Activated CD8-positive, alpha-beta memory T cell treated with anti-CD3 and anti-CD28 coated beads for 4 hours (primary cell): ENCODE data around the gene ADM2.
A peak's percentile ranks its signal among the peaks of the same experiment; 100 is the strongest.
"Not testable (repeated sequence)": the region's sequence is repeated elsewhere in the genome, so short reads cannot be mapped to it uniquely, and the experiment has no call there.

ENCODE experiments used
- DNase-seq, 2 donors: peaks; one replicate each; pipeline ENCODE4 v3.0.0-alpha.2; 2020; ENCODE audit warnings: low read depth in 2 of 2

The ADM2 gene

GRCh38 chr22:50524676-50525103 lies 43.3 kb downstream of the ADM2 start:
- no peak for DNase-seq

- DNase-seq: peak; percentile 95 to 97
Measured at GRCh38 chr22:50525104-50525857, 43.9 kb downstream of the ADM2 start, which contains the start of gene SCO2. TSS of gene SCO2 (minus strand) at chr22:50525598. CDS start at chr22:50524411, 1,187 bp downstream.

GRCh38 chr22:50525858-50526107 lies 44.4 kb downstream of the ADM2 start:
- DNase-seq: no peak

- peak; percentile 56 to 73 for DNase-seq
Measured at GRCh38 chr22:50526108-50526833, 44.9 kb downstream of the ADM2 start.

- no peak for DNase-seq
Measured at GRCh38 chr22:50526834-50527801, 45.8 kb downstream of the ADM2 start.

GRCh38 chr22:50527921-50528681 lies 46.8 kb downstream of the ADM2 start:
- DNase-seq: no peak

GRCh38 chr22:50528682-50529415 lies 47.5 kb downstream of the ADM2 start:
- no peak for DNase-seq

- no peak for DNase-seq
Measured at GRCh38 chr22:50529416-50529896, 48.1 kb downstream of the ADM2 start.

GRCh38 chr22:50529897-50530579 lies 48.7 kb downstream of the ADM2 start, which contains the start of gene TYMP:
TSS of gene TYMP (minus strand) at chr22:50530012. CDS start at chr22:50529709, 303 bp downstream.
- DNase-seq: peak in 1 of 2 donors; percentile 46

- no peak for DNase-seq
Measured at GRCh38 chr22:50530580-50530876, 49.2 kb downstream of the ADM2 start.

GRCh38 chr22:50530877-50531545 lies 49.7 kb downstream of the ADM2 start:
- DNase-seq: peak; percentile 59 to 71

GRCh38 chr22:50531546-50531961 lies 50.2 kb downstream of the ADM2 start:
- DNase-seq: peak in 1 of 2 donors; percentile 61

GRCh38 chr22:50531962-50532674 lies 50.8 kb downstream of the ADM2 start:
- no peak for DNase-seq

- no peak for DNase-seq
Measured at GRCh38 chr22:50532824-50533796, 51.8 kb downstream of the ADM2 start.

GRCh38 chr22:50533856-50534711 lies 52.7 kb downstream of the ADM2 start:
- not testable (repeated sequence) for DNase-seq

- no peak for DNase-seq
Measured at GRCh38 chr22:50535113-50535512, 53.8 kb downstream of the ADM2 start.
